K562 (cell line): ENCODE results near the gene CEBPE. TPM values are rescaled to one million over a fixed set of nuclear protein-coding genes. Genes with fewer than 3 reads are reported as not detected.
A peak's percentile ranks its signal among the peaks of the same experiment; 100 is the strongest.

Experiments used
- ATF4 ChIP-seq: fragments of 450-650 bp; formaldehyde crosslinking; IDR thresholded peaks from 2 replicates; pipeline ENCODE4 v1.4.0; 2022; ENCODE audit warnings: mild to moderate bottlenecking, moderate library complexity
- CREBBP ChIP-seq: IDR thresholded peaks from one replicate; pipeline ENCODE4 v1.6.1; 2012; ENCODE audit warnings: low read depth, mild to moderate bottlenecking, control low read depth, inconsistent platforms, low read length
- CTBP1 ChIP-seq: fragments of 450-650 bp; IDR thresholded peaks from 2 replicates; pipeline ENCODE4 v1.6.1; 2016; ENCODE audit warnings: borderline replicate concordance
- DLX4 ChIP-seq: fragments of 250-450 bp; sonication (Bioruptor Pico); IDR thresholded peaks from 2 replicates; pipeline ENCODE4 v1.6.1; 2021; ENCODE audit warnings: mild to moderate bottlenecking
- FIP1L1 ChIP-seq: fragments of 200-400 bp; formaldehyde crosslinking; IDR thresholded peaks from 2 replicates; pipeline ENCODE4 v1.6.1; 2018; ENCODE audit warnings: mild to moderate bottlenecking, low read depth, low read length; ENCODE audit not compliant: poor library complexity, severe bottlenecking
- GABPB2 ChIP-seq: fragments of 250-450 bp; sonication (Bioruptor Pico); conservative IDR thresholded peaks from 2 replicates; pipeline ENCODE4 v1.5.1; 2021; ENCODE audit warnings: mild to moderate bottlenecking
- KDM1A ChIP-seq, 2 experiments: fragments of 450-650 bp; IDR thresholded peaks; 2 replicates each; pipeline ENCODE4 v1.6.1; 2016; ENCODE audit warnings: mild to moderate bottlenecking in 2 of 2
- KDM4B ChIP-seq, 2 experiments: fragments of 450-650 bp in 1 of 2; sonication (generic) in 1 of 2; IDR thresholded peaks; 2 replicates each; pipeline ENCODE4 v1.6.1; 2016 to 2017; ENCODE audit warnings: borderline replicate concordance in 2 of 2, antibody characterized with exemption in 1 of 2, low read depth in 1 of 2, mild to moderate bottlenecking in 1 of 2
- L3MBTL2 ChIP-seq: fragments of 450-650 bp; IDR thresholded peaks from 2 replicates; pipeline ENCODE4 v1.6.1; 2016; ENCODE audit warnings: mild to moderate bottlenecking, moderate library complexity
- MBD2 ChIP-seq: sonication (generic); IDR thresholded peaks from 2 replicates; pipeline ENCODE4 v1.6.1; 2016; ENCODE audit warnings: low read depth, borderline replicate concordance
- NFATC3 ChIP-seq: fragments of 450-650 bp; IDR thresholded peaks from 2 replicates; pipeline ENCODE4 v1.6.1; 2017; ENCODE audit warnings: mild to moderate bottlenecking
- PHF8 ChIP-seq: fragments of 200-600 bp; sonication (generic); IDR thresholded peaks from 2 replicates; pipeline ENCODE4 v1.6.1; 2012; ENCODE audit warnings: mixed run types, mild to moderate bottlenecking, inconsistent platforms, low read length, moderate library complexity, borderline replicate concordance
- PTRF ChIP-seq: fragments of 450-650 bp; IDR thresholded peaks from 2 replicates; pipeline ENCODE4 v1.6.1; 2016; ENCODE audit warnings: mild to moderate bottlenecking, missing genetic modification characterization, missing compliant biosample characterization
- TBP ChIP-seq: optimal IDR thresholded peaks from 2 replicates; pipeline ENCODE3; 2011; ENCODE audit warnings: low read depth, low read length, improper control_type of control experiment
- TCF3 ChIP-seq: sonication (generic); formaldehyde crosslinking; IDR thresholded peaks from 2 replicates; pipeline ENCODE4 v1.4.0; 2020; ENCODE audit warnings: mild to moderate bottlenecking, missing genetic modification reagents
- TFAP4 ChIP-seq: sonication (generic); formaldehyde crosslinking; IDR thresholded peaks from 2 replicates; pipeline ENCODE4 v1.8.0; 2022; ENCODE audit warnings: missing genetic modification reagents, mild to moderate bottlenecking, moderate library complexity, borderline replicate concordance
- ZBTB11 ChIP-seq, 3 experiments: fragments of 200-800 bp in 1 of 3; fragments of 250-450 bp in 1 of 3; fragments of 450-650 bp in 1 of 3; sonication (Bioruptor Pico) in 1 of 3; sonication (Bioruptor generic) in 1 of 3; formaldehyde crosslinking in 1 of 3; IDR thresholded peaks; 2 replicates each; pipeline versions ENCODE4 v1.6.1 to v1.8.0; 2016 to 2022; ENCODE audit warnings: mild to moderate bottlenecking in 2 of 3, missing genetic modification characterization in 2 of 3, missing compliant biosample characterization in 1 of 3, moderate library complexity in 1 of 3
- ZBTB17 ChIP-seq: fragments of 450-650 bp; formaldehyde crosslinking; IDR thresholded peaks from 2 replicates; pipeline ENCODE4 v1.4.0; 2020; ENCODE audit warnings: mild to moderate bottlenecking
- ZBTB2 ChIP-seq: fragments of 450-650 bp; IDR thresholded peaks from 2 replicates; pipeline ENCODE4 v1.6.1; 2016; ENCODE audit warnings: antibody characterized with exemption
- ZNF354B ChIP-seq: fragments of 250-450 bp; sonication (Bioruptor Pico); IDR thresholded peaks from 2 replicates; pipeline ENCODE4 v1.4.0; 2020
- ZNF589 ChIP-seq: fragments of 200-800 bp; sonication (Bioruptor generic); IDR thresholded peaks from 2 replicates; pipeline ENCODE4 v1.6.1; 2016; ENCODE audit warnings: low read depth, missing genetic modification characterization, missing compliant biosample characterization
- polyA plus RNA-seq, 8 experiments: library from polyadenylated mRNA; depleted of rRNA in 4 of 8; stranded (reverse) in 5 of 8; unstranded in 3 of 8; fragments of >200 nt; fragmentation: Nextera tagmentation in 2 of 8; fragmentation: Illumina TruSeq in 1 of 8; extraction: Ambion mirVana in 2 of 8; extraction: Trizol in 1 of 8; gene quantifications; 2 replicates each; pipeline versions ENCODE4 v1.2.1 to v1.2.3, GENCODE V29; 2011 to 2014; ENCODE audit warnings: inconsistent platforms in 1 of 8, missing spikeins in 1 of 8
- total RNA-seq, 7 experiments: library from RNA; depleted of rRNA in 6 of 7; stranded (reverse); fragments of >200 nt in 6 of 7; fragmentation: Illumina TruSeq in 2 of 7; extraction: Trizol in 2 of 7; gene quantifications; 2 replicates each; pipeline versions ENCODE4 v1.2.1 to v1.2.3, GENCODE V29; 2011 to 2021; ENCODE audit warnings: low replicate concordance in 1 of 7

The CEBPE gene
- total and polyA plus RNA-seq, 9 of the 15 experiments (the other 6 are each of a cell fraction or from before 2014, with no cell fraction given): 0.09 to 0.15 (median 0.13) TPM; not detected in 6

- TF ChIP-seq ZBTB11 (CRISPR knock-in tag; IDR thresholded peaks at IDR 0.05) (0 out of 6 replicates have a peak, but pooled peaks of 1 of the 3 experiments have one; percentile 57), ZBTB2 (peak; percentile 90; the same call in 1 of the 2 replicates), CTBP1 (peak; percentile 68), MBD2 (peak; percentile 85; the same call in 1 of the 2 replicates), ZBTB17 (CRISPR knock-in tag) (peak; percentile 62; the same call in 1 of the 2 replicates), TBP (peak; percentile 89), ZNF354B (CRISPR knock-in tag) (no peak), GABPB2 (CRISPR knock-in tag) (no peak), PTRF (no peak), TFAP4 (CRISPR knock-in tag) (peak; percentile 73), TCF3 (CRISPR knock-in tag) (0 out of 2 replicates have a peak, but pooled peaks have one; percentile 37), CREBBP (no peak), NFATC3 (peak; percentile 100), FIP1L1 (peak; percentile 49), ZNF589 (no peak), KDM1A (IDR thresholded peaks at IDR 0.05) (no peak), DLX4 (CRISPR knock-in tag) (no peak), ATF4 (CRISPR knock-in tag) (no peak), PHF8 (peak; percentile 93), L3MBTL2 (peak; percentile 77), KDM4B (IDR thresholded peaks at IDR 0.05; ENCODE audit: borderline replicate concordance in 2 of 2, low read depth in 1 of 2) (0 out of 4 replicates have a peak, but pooled peaks of 1 of the 2 experiments have one; percentile 30)
These were observed 24.3 kb downstream of the CEBPE start, which contains the start of gene ACIN1 (continued) for GRCh38 chr14:23094666-23095195.
